AG04450 (cell line): ENCODE results near the gene SIRT3. TPM values are rescaled to one million over a fixed set of nuclear protein-coding genes. Genes with fewer than 3 reads are reported as not detected.

Experiments used
- CTCF ChIA-PET: fragments of 300-600, 350-600 bp; formaldehyde crosslinking; extraction: SDS; loops from one replicate; lab custom pipeline; 2022; ENCODE audit warnings: antibody characterized with exemption, inconsistent platforms; lab: Charles Lee
- POLR2A ChIA-PET: fragments of 350-600 bp; formaldehyde crosslinking; extraction: SDS; loops from one replicate; lab custom pipeline; 2021; ENCODE audit warnings: antibody characterized with exemption, inconsistent platforms; lab: Yijun Ruan, JAX
- DNase-seq: peaks from one replicate; pipeline ENCODE4 v3.0.0-alpha.2; 2011; ENCODE audit warnings: low read depth, low spot score
- H3K27ac ChIP-seq: one replicate; pipeline ENCODE4 v1.5.1; 2012; ENCODE audit warnings: low read depth, low read length, control low read depth
- H3K27me3 ChIP-seq: one replicate; pipeline ENCODE4 v1.6.0; 2012; ENCODE audit warnings: low read length; ENCODE audit not compliant: control insufficient read depth, insufficient read depth
- H3K4me3 ChIP-seq: 2 replicates; pipeline ENCODE4 v1.5.1; 2011; ENCODE audit warnings: mild to moderate bottlenecking, low read depth, low read length, control low read depth
- H3K9me3 ChIP-seq: 2 replicates; pipeline ENCODE4 v1.5.1; 2012; ENCODE audit warnings: low read length; ENCODE audit not compliant: control insufficient read depth, insufficient read depth
- polyA plus RNA-seq: library from polyadenylated mRNA; depleted of rRNA; stranded (reverse); fragments of >200 nt; gene quantifications from 2 replicates; pipeline ENCODE4 v1.2.3, GENCODE V29; 2011
- TF ChIP-seq, protein P1 (sequence below): IDR thresholded peaks from 2 replicates; pipeline ENCODE4 v1.5.1; 2011; ENCODE audit warnings: low read depth, low read length, control low read depth, inconsistent platforms

Gene SIRT3
- polyA plus RNA-seq, 1 experiment = 15.8 TPM

DNA sequence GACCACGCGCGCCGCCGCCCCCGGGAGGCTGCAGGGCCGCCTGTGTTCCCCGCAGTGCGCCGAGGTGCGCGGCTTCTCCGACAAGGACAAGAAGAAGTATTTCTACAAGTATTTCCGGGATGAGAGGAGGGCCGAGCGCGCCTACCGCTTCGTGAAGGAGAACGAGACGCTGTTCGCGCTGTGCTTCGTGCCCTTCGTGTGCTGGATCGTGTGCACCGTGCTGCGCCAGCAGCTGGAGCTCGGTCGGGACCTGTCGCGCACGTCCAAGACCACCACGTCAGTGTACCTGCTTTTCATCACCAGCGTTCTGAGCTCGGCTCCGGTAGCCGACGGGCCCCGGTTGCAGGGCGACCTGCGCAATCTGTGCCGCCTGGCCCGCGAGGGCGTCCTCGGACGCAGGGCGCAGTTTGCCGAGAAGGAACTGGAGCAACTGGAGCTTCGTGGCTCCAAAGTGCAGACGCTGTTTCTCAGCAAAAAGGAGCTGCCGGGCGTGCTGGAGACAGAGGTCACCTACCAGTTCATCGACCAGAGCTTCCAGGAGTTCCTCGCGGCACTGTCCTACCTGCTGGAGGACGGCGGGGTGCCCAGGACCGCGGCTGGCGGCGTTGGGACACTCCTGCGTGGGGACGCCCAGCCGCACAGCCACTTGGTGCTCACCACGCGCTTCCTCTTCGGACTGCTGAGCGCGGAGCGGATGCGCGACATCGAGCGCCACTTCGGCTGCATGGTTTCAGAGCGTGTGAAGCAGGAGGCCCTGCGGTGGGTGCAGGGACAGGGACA, 44.8 kb upstream of the SIRT3 start:
- DNase-seq = no peak
- Histone ChIP-seq H3K4me3 (no peak overlapping the region), H3K27ac (no peak overlapping the region), H3K9me3 (no peaks in the 10 kb centered on the region; the same call in 1 of the 2 replicates), H3K27me3 (peaks cover 64% of the 10 kb centered on the region)
- TF ChIP-seq, protein P1, sequence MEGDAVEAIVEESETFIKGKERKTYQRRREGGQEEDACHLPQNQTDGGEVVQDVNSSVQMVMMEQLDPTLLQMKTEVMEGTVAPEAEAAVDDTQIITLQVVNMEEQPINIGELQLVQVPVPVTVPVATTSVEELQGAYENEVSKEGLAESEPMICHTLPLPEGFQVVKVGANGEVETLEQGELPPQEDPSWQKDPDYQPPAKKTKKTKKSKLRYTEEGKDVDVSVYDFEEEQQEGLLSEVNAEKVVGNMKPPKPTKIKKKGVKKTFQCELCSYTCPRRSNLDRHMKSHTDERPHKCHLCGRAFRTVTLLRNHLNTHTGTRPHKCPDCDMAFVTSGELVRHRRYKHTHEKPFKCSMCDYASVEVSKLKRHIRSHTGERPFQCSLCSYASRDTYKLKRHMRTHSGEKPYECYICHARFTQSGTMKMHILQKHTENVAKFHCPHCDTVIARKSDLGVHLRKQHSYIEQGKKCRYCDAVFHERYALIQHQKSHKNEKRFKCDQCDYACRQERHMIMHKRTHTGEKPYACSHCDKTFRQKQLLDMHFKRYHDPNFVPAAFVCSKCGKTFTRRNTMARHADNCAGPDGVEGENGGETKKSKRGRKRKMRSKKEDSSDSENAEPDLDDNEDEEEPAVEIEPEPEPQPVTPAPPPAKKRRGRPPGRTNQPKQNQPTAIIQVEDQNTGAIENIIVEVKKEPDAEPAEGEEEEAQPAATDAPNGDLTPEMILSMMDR = no peak
- CTCF ChIA-PET = no interaction called here
- POLR2A ChIA-PET = no interaction called here

DNA sequence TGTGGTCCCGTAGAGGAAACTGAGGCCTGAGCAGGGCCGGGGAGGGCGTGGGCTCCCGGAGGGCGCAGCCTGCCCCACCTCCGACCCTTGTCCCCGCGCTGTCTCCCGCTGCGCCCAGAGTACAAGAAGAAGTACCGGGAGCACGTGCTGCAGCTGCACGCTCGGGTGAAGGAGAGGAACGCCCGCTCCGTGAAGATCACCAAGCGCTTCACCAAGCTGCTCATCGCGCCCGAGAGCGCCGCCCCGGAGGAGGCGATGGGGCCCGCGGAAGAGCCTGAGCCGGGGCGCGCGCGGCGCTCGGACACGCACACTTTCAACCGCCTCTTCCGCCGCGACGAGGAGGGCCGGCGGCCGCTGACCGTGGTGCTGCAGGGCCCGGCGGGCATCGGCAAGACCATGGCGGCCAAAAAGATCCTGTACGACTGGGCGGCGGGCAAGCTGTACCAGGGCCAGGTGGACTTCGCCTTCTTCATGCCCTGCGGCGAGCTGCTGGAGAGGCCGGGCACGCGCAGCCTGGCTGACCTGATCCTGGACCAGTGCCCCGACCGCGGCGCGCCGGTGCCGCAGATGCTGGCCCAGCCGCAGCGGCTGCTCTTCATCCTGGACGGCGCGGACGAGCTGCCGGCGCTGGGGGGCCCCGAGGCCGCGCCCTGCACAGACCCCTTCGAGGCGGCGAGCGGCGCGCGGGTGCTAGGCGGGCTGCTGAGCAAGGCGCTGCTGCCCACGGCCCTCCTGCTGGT, 44.0 kb upstream of the SIRT3 start:
- TF ChIP-seq, protein P1 = no peak
- no peak overlapping the region for H3K27ac ChIP-seq
- H3K4me3 ChIP-seq = no peak overlapping the region
- peaks cover 62% of the 10 kb centered on the region for H3K27me3 ChIP-seq
- ChIA-PET CTCF (interaction anchor here (0.6 kb wide), 1 partner anchor 71 kb away, joined by 3 read pairs; no protein-coding TSS in a partner anchor), POLR2A (no interaction called here)
- no peaks in the 10 kb centered on the region; the same call in 1 of the 2 replicates for H3K9me3 ChIP-seq
- DNase-seq = no peak

DNA sequence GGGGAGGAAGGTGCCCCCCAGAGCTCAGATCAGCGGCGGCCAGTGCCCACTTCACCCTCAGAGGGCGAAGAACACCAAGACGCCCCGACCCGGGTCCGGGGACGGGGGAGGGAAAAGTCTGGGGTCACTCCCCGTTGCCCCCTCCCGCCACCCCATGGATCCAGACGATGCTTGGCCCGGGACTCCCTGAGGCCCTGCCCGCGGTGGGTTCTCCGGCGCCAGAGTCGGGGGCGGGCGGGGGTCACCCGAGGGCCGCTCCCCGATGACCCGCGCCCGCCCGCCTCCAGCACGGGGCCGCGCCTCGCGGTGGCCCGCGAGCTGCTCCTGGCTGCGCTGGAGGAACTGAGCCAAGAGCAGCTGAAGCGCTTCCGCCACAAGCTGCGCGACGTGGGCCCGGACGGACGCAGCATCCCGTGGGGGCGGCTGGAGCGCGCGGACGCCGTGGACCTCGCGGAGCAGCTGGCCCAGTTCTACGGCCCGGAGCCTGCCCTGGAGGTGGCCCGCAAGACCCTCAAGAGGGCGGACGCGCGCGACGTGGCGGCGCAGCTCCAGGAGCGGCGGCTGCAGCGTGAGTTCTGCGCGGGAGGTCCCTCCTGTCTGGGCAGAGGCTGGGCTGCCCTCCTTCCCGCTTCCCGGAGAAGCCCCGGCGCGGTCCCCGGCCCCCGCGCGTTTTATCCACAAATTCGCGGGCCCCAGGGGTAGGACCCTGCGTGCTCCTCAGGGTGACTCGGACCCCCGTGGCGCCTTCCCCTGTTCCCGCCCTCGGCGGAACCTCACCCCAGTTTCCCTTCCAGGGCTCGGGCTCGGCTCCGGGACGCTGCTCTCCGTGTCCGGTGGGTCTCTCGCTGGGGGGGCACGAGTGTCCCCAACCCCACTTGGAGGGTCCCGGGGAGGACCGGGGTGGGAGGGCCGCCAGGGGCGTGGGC, 43.2 kb upstream of the SIRT3 start:
- no peaks in the 10 kb centered on the region; the same call in 1 of the 2 replicates for H3K9me3 ChIP-seq
- ChIA-PET CTCF (interaction anchor here (0.6 kb wide), 1 partner anchor 70 kb away, joined by 3 read pairs; no protein-coding TSS in a partner anchor), POLR2A (no interaction called here)
- no peak for DNase-seq
- TF ChIP-seq, protein P1 = no peak
- no peak overlapping the region for H3K4me3 ChIP-seq
- peaks cover 62% of the 10 kb centered on the region for H3K27me3 ChIP-seq
- H3K27ac ChIP-seq = no peak overlapping the region

DNA sequence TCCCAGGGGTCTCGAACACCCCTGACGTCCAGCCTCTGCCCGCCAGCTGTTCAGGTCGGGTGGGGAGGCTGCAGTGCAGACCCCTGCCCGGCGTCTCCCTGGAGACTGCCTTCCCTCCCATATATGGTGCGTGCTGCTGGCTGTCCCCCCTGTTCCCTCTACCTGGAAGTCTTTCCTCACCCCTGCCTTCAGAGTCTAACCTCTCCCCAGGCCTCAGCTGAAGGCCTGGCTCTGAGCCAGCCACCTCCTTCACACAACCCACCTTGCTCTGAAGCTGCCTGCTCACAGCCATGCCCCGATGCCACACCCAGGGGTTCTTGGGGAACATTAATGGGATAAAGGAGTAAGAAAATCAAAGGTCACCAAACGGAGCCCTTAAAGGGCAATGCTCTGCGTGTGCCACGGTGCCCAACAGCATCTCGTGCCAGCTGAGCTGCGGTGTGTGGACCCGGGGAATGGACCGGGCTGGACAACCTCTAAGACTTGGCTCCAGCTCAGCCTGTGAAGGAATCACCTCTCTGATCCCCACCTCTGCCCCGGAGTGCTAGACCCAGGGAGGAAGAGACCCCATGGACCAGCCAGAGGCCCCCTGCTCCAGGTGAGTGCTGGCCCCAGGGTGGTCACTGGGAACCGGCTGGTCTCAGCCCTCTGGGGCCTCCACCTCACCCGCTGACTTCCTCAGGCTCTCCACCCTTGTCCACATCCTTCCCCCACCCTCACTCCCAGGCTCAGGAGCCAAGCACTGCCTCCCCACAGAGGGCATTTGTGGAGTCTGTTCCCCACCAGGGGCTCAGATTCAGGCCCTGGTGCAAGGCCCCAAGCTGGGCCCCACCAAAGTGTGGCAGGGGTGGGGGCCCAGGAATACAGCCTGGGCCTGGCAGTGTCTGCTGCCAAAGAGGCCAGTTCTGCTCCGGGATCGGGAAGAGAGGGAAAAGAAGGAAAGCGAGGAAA, 42.1 kb upstream of the SIRT3 start, which contains the start of gene NLRP6:
TSS of gene NLRP6 (plus strand) at position 407 of the 951 bp plus-strand sequence. CDS start at position 570, 163 bp downstream.
- CTCF ChIA-PET = no interaction called here
- POLR2A ChIA-PET = no interaction called here
- H3K27me3 ChIP-seq = peaks cover 61% of the 10 kb centered on the region

More for the DNA sequence above, 42.1 kb upstream of the SIRT3 start, which contains the start of gene NLRP6:
- no peak within 1 kb of the TSS for H3K27ac ChIP-seq
- TF ChIP-seq, protein P1 = no peak
- no peaks in the 10 kb centered on the region; the same call in 1 of the 2 replicates for H3K9me3 ChIP-seq
- DNase-seq = no peak
- no peak within 1 kb of the TSS for H3K4me3 ChIP-seq
